ENCODE measurements around the gene ZDHHC11.
"Not testable (repeated sequence)": the region's sequence is repeated elsewhere in the genome, so short reads cannot be mapped to it uniquely, and the experiment has no call there.

Gene ZDHHC11

GRCh38 chr5:846602-847091 is 4.1 kb downstream of the ZDHHC11 start:
- DNase-seq; H3K27ac ChIP-seq (ENCODE audit: low read length, poor library complexity, severe bottlenecking); H3K9ac ChIP-seq (ENCODE audit: low read length); H3K9me3 ChIP-seq (ENCODE audit: control insufficient read depth, low read length); H3K4me2 ChIP-seq (ENCODE audit: low read length, poor library complexity, severe bottlenecking); H2AK5ac ChIP-seq (ENCODE audit: low read length, severe bottlenecking); H3K4ac ChIP-seq (ENCODE audit: low read depth in 1 of 2, low read length in 2 of 2); H3K14ac ChIP-seq (ENCODE audit: low read length in 2 of 2); H2BK15ac ChIP-seq (ENCODE audit: low read depth, poor library complexity, severe bottlenecking); H3K4me3 ChIP-seq (ENCODE audit: insufficient read depth in 1 of 2, low read depth in 1 of 2, low read length in 2 of 2); H2AFZ ChIP-seq (ENCODE audit: low read depth, low read length); H3K79me1 ChIP-seq (replicated peaks; ENCODE audit: low read length, poor library complexity, severe bottlenecking); H3K23ac ChIP-seq (ENCODE audit: low read length in 2 of 2); H2BK12ac ChIP-seq (ENCODE audit: low read length in 2 of 2); H3K36me3 ChIP-seq (ENCODE audit: control insufficient read depth in 1 of 2, insufficient read depth in 2 of 2, low read depth in 1 of 2, low read length in 2 of 2); H2BK5ac ChIP-seq (ENCODE audit: low read depth, low read length, poor library complexity, severe bottlenecking); H3K18ac ChIP-seq (ENCODE audit: low read depth in 1 of 2, low read length in 2 of 2); H2BK120ac ChIP-seq (ENCODE audit: low read depth, low read length); H3K4me1 ChIP-seq (ENCODE audit: control insufficient read depth, insufficient read depth, low read depth, low read length); H4K91ac ChIP-seq (ENCODE audit: low read length); H4K8ac ChIP-seq (ENCODE audit: low read length): not testable (repeated sequence)
- H3K27me3 ChIP-seq (ENCODE audit: control insufficient read depth in 1 of 2, insufficient read depth in 1 of 2, low read length in 2 of 2), result peaks cover 0 to 23% of the 10 kb centered on the region in 2 experiments
- WGBS, result 84% methylated on average over 18 of the region's 18 CpGs

GRCh38 chr5:845676-846601 is 4.8 kb downstream of the ZDHHC11 start:
- H3K4me2 ChIP-seq (ENCODE audit: low read length, poor library complexity, severe bottlenecking); H3K4me3 ChIP-seq (ENCODE audit: insufficient read depth in 1 of 2, low read depth in 1 of 2, low read length in 2 of 2); H2BK15ac ChIP-seq (ENCODE audit: low read depth, poor library complexity, severe bottlenecking); H3K18ac ChIP-seq (ENCODE audit: low read depth in 1 of 2, low read length in 2 of 2); H3K9ac ChIP-seq (ENCODE audit: low read length); H2AK5ac ChIP-seq (ENCODE audit: low read length, severe bottlenecking); DNase-seq; H2BK120ac ChIP-seq (ENCODE audit: low read depth, low read length); H4K91ac ChIP-seq (ENCODE audit: low read length); H3K4ac ChIP-seq (ENCODE audit: low read depth in 1 of 2, low read length in 2 of 2); H3K36me3 ChIP-seq (ENCODE audit: control insufficient read depth in 1 of 2, insufficient read depth in 2 of 2, low read depth in 1 of 2, low read length in 2 of 2); H2AFZ ChIP-seq (ENCODE audit: low read depth, low read length); H3K27ac ChIP-seq (ENCODE audit: low read length, poor library complexity, severe bottlenecking); H3K79me1 ChIP-seq (replicated peaks; ENCODE audit: low read length, poor library complexity, severe bottlenecking); H3K14ac ChIP-seq (ENCODE audit: low read length in 2 of 2); H3K23ac ChIP-seq (ENCODE audit: low read length in 2 of 2); H2BK12ac ChIP-seq (ENCODE audit: low read length in 2 of 2); H3K4me1 ChIP-seq (ENCODE audit: control insufficient read depth, insufficient read depth, low read depth, low read length); H2BK5ac ChIP-seq (ENCODE audit: low read depth, low read length, poor library complexity, severe bottlenecking); H4K8ac ChIP-seq (ENCODE audit: low read length); H3K9me3 ChIP-seq (ENCODE audit: control insufficient read depth, low read length): not testable (repeated sequence)
- peaks cover 0 to 16% of the 10 kb centered on the region in 2 experiments for H3K27me3 ChIP-seq (ENCODE audit: control insufficient read depth in 1 of 2, insufficient read depth in 1 of 2, low read length in 2 of 2)
- WGBS, result 88% methylated on average over 10 of the region's 35 CpGs

GRCh38 chr5:845031-845675 is 5.6 kb downstream of the ZDHHC11 start:
- not testable (repeated sequence) for H3K27ac ChIP-seq (ENCODE audit: low read length, poor library complexity, severe bottlenecking); H4K8ac ChIP-seq (ENCODE audit: low read length); H3K79me1 ChIP-seq (replicated peaks; ENCODE audit: low read length, poor library complexity, severe bottlenecking); H3K4me3 ChIP-seq (ENCODE audit: insufficient read depth in 1 of 2, low read depth in 1 of 2, low read length in 2 of 2); H3K4ac ChIP-seq (ENCODE audit: low read depth in 1 of 2, low read length in 2 of 2); H3K18ac ChIP-seq (ENCODE audit: low read depth in 1 of 2, low read length in 2 of 2); H2BK5ac ChIP-seq (ENCODE audit: low read depth, low read length, poor library complexity, severe bottlenecking); H2BK15ac ChIP-seq (ENCODE audit: low read depth, poor library complexity, severe bottlenecking); H3K9ac ChIP-seq (ENCODE audit: low read length); H3K4me1 ChIP-seq (ENCODE audit: control insufficient read depth, insufficient read depth, low read depth, low read length); H3K4me2 ChIP-seq (ENCODE audit: low read length, poor library complexity, severe bottlenecking); H2AK5ac ChIP-seq (ENCODE audit: low read length, severe bottlenecking); H3K9me3 ChIP-seq (ENCODE audit: control insufficient read depth, low read length); H3K14ac ChIP-seq (ENCODE audit: low read length in 2 of 2); H3K36me3 ChIP-seq (ENCODE audit: control insufficient read depth in 1 of 2, insufficient read depth in 2 of 2, low read depth in 1 of 2, low read length in 2 of 2); DNase-seq; H2BK12ac ChIP-seq (ENCODE audit: low read length in 2 of 2); H2AFZ ChIP-seq (ENCODE audit: low read depth, low read length); H2BK120ac ChIP-seq (ENCODE audit: low read depth, low read length); H3K27me3 ChIP-seq (ENCODE audit: control insufficient read depth in 1 of 2, insufficient read depth in 1 of 2, low read length in 2 of 2); H3K23ac ChIP-seq (ENCODE audit: low read length in 2 of 2); H4K91ac ChIP-seq (ENCODE audit: low read length)
- WGBS, result 85% methylated on average over 10 of the region's 21 CpGs

- H3K23ac ChIP-seq (ENCODE audit: low read length in 2 of 2), result not testable (repeated sequence)
- 91% methylated on average over 14 of the region's 16 CpGs for WGBS
Measured at GRCh38 chr5:844426-844825, 6.4 kb downstream of the ZDHHC11 start.

More at GRCh38 chr5:844426-844825, 6.4 kb downstream of the ZDHHC11 start:
- H3K4me2 ChIP-seq (ENCODE audit: low read length, poor library complexity, severe bottlenecking); H3K27ac ChIP-seq (ENCODE audit: low read length, poor library complexity, severe bottlenecking); H2AK5ac ChIP-seq (ENCODE audit: low read length, severe bottlenecking); H4K91ac ChIP-seq (ENCODE audit: low read length); H3K36me3 ChIP-seq (ENCODE audit: control insufficient read depth in 1 of 2, insufficient read depth in 2 of 2, low read depth in 1 of 2, low read length in 2 of 2); H2AFZ ChIP-seq (ENCODE audit: low read depth, low read length); H2BK5ac ChIP-seq (ENCODE audit: low read depth, low read length, poor library complexity, severe bottlenecking); H3K9ac ChIP-seq (ENCODE audit: low read length); H3K9me3 ChIP-seq (ENCODE audit: control insufficient read depth, low read length); H3K14ac ChIP-seq (ENCODE audit: low read length in 2 of 2); H3K18ac ChIP-seq (ENCODE audit: low read depth in 1 of 2, low read length in 2 of 2); H4K8ac ChIP-seq (ENCODE audit: low read length); H3K27me3 ChIP-seq (ENCODE audit: control insufficient read depth in 1 of 2, insufficient read depth in 1 of 2, low read length in 2 of 2); H2BK120ac ChIP-seq (ENCODE audit: low read depth, low read length); H3K79me1 ChIP-seq (replicated peaks; ENCODE audit: low read length, poor library complexity, severe bottlenecking); H3K4me1 ChIP-seq (ENCODE audit: control insufficient read depth, insufficient read depth, low read depth, low read length); H2BK15ac ChIP-seq (ENCODE audit: low read depth, poor library complexity, severe bottlenecking); H2BK12ac ChIP-seq (ENCODE audit: low read length in 2 of 2); DNase-seq; H3K4me3 ChIP-seq (ENCODE audit: insufficient read depth in 1 of 2, low read depth in 1 of 2, low read length in 2 of 2); H3K4ac ChIP-seq (ENCODE audit: low read depth in 1 of 2, low read length in 2 of 2): not testable (repeated sequence)

Measured in mesenchymal stem cell (in vitro differentiated cells and primary cell).